Endothelial cell of umbilical vein (primary cell): ENCODE data around the gene HDAC7. TPM values are rescaled to one million over a fixed set of nuclear protein-coding genes. Genes with fewer than 3 reads are reported as not detected.
A peak's percentile ranks its signal among the peaks of the same experiment; 100 is the strongest.

Source experiments
- BruUV-seq: library from RNA; stranded (reverse); fragments of 400-500 nt; replicated peaks from 2 replicates; lab custom pipeline; 2021; lab: Mats Ljungman, UMichigan
- CTCF ChIA-PET: fragments of 300-600, 350-600 bp; sonication (Branson Sonifier 250); formaldehyde crosslinking; loops from one replicate; lab custom pipeline; 2021; ENCODE audit warnings: antibody characterized with exemption, inconsistent platforms; lab: Charles Lee
- POLR2A ChIA-PET: fragments of 300-600, 350-600 bp; sonication (Branson Sonifier 250); formaldehyde crosslinking; loops from one replicate; lab custom pipeline; 2021; ENCODE audit warnings: antibody characterized with exemption, inconsistent platforms; lab: Charles Lee
- DNase-seq: peaks from one replicate; pipeline ENCODE4 v3.0.0-alpha.2; 2011; ENCODE audit warnings: low read depth, low spot score
- FAIRE-seq: peaks from 2 replicates; lab custom pipeline; 2011; peaks lifted over from hg19 to GRCh38; lab: Jason Lieb, UNC
- H2AFZ ChIP-seq: 2 replicates; pipeline ENCODE4 v1.6.0; 2012; ENCODE audit warnings: low read depth, low read length, control low read depth, inconsistent platforms
- H3K27ac ChIP-seq: 2 replicates; pipeline ENCODE4 v1.5.1; 2011; ENCODE audit warnings: low read depth, mild to moderate bottlenecking, control low read depth, low read length, moderate library complexity; ENCODE audit not compliant: insufficient read depth
- H3K27me3 ChIP-seq, 2 experiments: 2 replicates each; pipeline versions ENCODE4 v1.6.0 to v1.6.1; 2011; ENCODE audit warnings: low read length in 2 of 2, mixed read lengths in 1 of 2; ENCODE audit not compliant: control insufficient read depth in 2 of 2, insufficient read depth in 2 of 2
- H3K36me3 ChIP-seq, 2 experiments: 2 replicates in 1 of 2; 3 replicates in 1 of 2; pipeline ENCODE4 v1.5.1; 2011; ENCODE audit warnings: low read length in 2 of 2, mild to moderate bottlenecking in 1 of 2, moderate library complexity in 1 of 2; ENCODE audit not compliant: control insufficient read depth in 2 of 2, insufficient read depth in 2 of 2; ENCODE audit errors: extremely low read depth in 1 of 2
- H3K4me1 ChIP-seq: 3 replicates; pipeline ENCODE4 v1.5.1; 2011; ENCODE audit warnings: mild to moderate bottlenecking, low read length; ENCODE audit not compliant: control insufficient read depth, insufficient read depth; ENCODE audit errors: extremely low read depth
- H3K4me2 ChIP-seq: 2 replicates; pipeline ENCODE4 v1.6.1; 2011; ENCODE audit warnings: low read length, control low read depth, mixed read lengths; ENCODE audit not compliant: insufficient read depth
- H3K4me3 ChIP-seq, 3 experiments: fragments of 200-600 bp in 1 of 3; sonication (generic), shearing (Covaris generic) in 1 of 3; replicated peaks in 1 of 3; 2 replicates each; pipeline ENCODE4 v1.5.1; 2011 to 2016; ENCODE audit warnings: control low read depth in 3 of 3, low read length in 3 of 3, mild to moderate bottlenecking in 2 of 3, inconsistent platforms in 1 of 3, low read depth in 1 of 3, moderate library complexity in 1 of 3; ENCODE audit not compliant: insufficient read depth in 1 of 3
- H3K79me2 ChIP-seq: 2 replicates; pipeline ENCODE4 v1.6.0; 2012; ENCODE audit warnings: low read length, inconsistent platforms; ENCODE audit not compliant: control insufficient read depth, insufficient read depth
- H3K9ac ChIP-seq: replicated peaks from 2 replicates; pipeline ENCODE3; 2011; ENCODE audit warnings: low read length, control low read depth; ENCODE audit not compliant: insufficient read depth; ENCODE audit errors: extremely low read depth
- H3K9me1 ChIP-seq: replicated peaks from 3 replicates; pipeline ENCODE4 v1.6.0; 2011; ENCODE audit warnings: mild to moderate bottlenecking, low read length; ENCODE audit not compliant: control insufficient read depth, insufficient read depth; ENCODE audit errors: extremely low read depth
- H3K9me3 ChIP-seq: replicated peaks from 2 replicates; pipeline ENCODE4 v1.5.1; 2012; ENCODE audit warnings: low read length, inconsistent platforms; ENCODE audit not compliant: control insufficient read depth, insufficient read depth
- H4K20me1 ChIP-seq: replicated peaks from 2 replicates; pipeline ENCODE3; 2011; ENCODE audit warnings: mild to moderate bottlenecking, low read length; ENCODE audit not compliant: control insufficient read depth, insufficient read depth; ENCODE audit errors: extremely low read depth
- EZH2 ChIP-seq: IDR thresholded peaks from 2 replicates; pipeline ENCODE4 v1.6.1; 2012; ENCODE audit warnings: borderline replicate concordance, low read depth, mild to moderate bottlenecking, moderate library complexity, low read length, inconsistent platforms; ENCODE audit not compliant: severe bottlenecking
- FOS ChIP-seq: IDR thresholded peaks from 2 replicates; pipeline ENCODE4 v1.6.1; 2011; ENCODE audit warnings: mild to moderate bottlenecking, low read length, moderate library complexity, borderline replicate concordance; ENCODE audit not compliant: insufficient read depth
- GATA2 ChIP-seq: IDR thresholded peaks from 2 replicates; pipeline ENCODE4 v1.7.0; 2011; ENCODE audit warnings: low read depth, mild to moderate bottlenecking, moderate library complexity, mixed read lengths, low read length; ENCODE audit not compliant: insufficient read length, insufficient read depth
- JUN ChIP-seq: IDR thresholded peaks from 2 replicates; pipeline ENCODE4 v1.6.1; 2011; ENCODE audit warnings: borderline replicate concordance, low read depth; ENCODE audit not compliant: insufficient read length, insufficient read depth
- MYC ChIP-seq: IDR thresholded peaks from one replicate; pipeline ENCODE4 v1.6.1; 2011; ENCODE audit warnings: mild to moderate bottlenecking, low read depth, low read length
- POLR2A ChIP-seq: IDR thresholded peaks from 2 replicates; pipeline ENCODE4 v1.6.1; 2012; ENCODE audit warnings: low read depth, mild to moderate bottlenecking, control low read depth, low read length
- POLR2AphosphoS5 ChIP-seq: IDR thresholded peaks from 2 replicates; pipeline ENCODE4 v1.6.1; 2012; ENCODE audit warnings: low read depth, mild to moderate bottlenecking, control low read depth, low read length, moderate library complexity; ENCODE audit not compliant: insufficient read depth
- dilution Hi-C: fragments of 300-500 bp; cut with MboI; formaldehyde crosslinking; loops from one replicate; pipeline ENCODE4 v1.15.0; 2019; ENCODE audit warnings: low sequenced_read_pairs; ENCODE audit not compliant: extremely low pct_ligation_motif_present
- intact Hi-C: fragments of 100-400 bp; cut with micrococcal nuclease; formaldehyde crosslinking; loops from one replicate; pipeline ENCODE4 v1.10.0; 2022
- polyA plus RNA-seq, 4 experiments: library from polyadenylated mRNA; depleted of rRNA in 3 of 4; stranded (reverse) in 3 of 4; unstranded in 1 of 4; fragments of >200 nt; gene quantifications; 2 replicates each; pipeline versions ENCODE4 v1.2.1 to v1.2.3, GENCODE V29; 2011 to 2012; ENCODE audit warnings: missing spikeins in 1 of 4
- total RNA-seq: library from RNA; stranded (reverse); gene quantifications from 2 replicates; pipeline ENCODE4 v1.2.3, GENCODE V29; 2021
- TF ChIP-seq, protein P1 (sequence below): IDR thresholded peaks from 2 replicates; pipeline ENCODE4 v1.6.1; 2011; ENCODE audit not compliant: insufficient read depth, insufficient read length
- TF ChIP-seq, protein P2 (sequence below), 2 donors: IDR thresholded peaks; 1 replicate in 1 of 2; 2 replicates in 1 of 2; pipeline ENCODE4 v1.5.1; 2011; ENCODE audit warnings: low read length in 2 of 2, mild to moderate bottlenecking in 2 of 2, moderate library complexity in 2 of 2, control low read depth in 1 of 2, inconsistent platforms in 1 of 2, low read depth in 1 of 2; ENCODE audit not compliant: insufficient read depth in 1 of 2; ENCODE audit errors: extremely low read depth in 1 of 2

HDAC7 gene
- total and polyA plus RNA-seq, 2 donors (not counting 3 experiments of a cell fraction or from before 2014, with no cell fraction given): 119 to 249 TPM

DNA sequence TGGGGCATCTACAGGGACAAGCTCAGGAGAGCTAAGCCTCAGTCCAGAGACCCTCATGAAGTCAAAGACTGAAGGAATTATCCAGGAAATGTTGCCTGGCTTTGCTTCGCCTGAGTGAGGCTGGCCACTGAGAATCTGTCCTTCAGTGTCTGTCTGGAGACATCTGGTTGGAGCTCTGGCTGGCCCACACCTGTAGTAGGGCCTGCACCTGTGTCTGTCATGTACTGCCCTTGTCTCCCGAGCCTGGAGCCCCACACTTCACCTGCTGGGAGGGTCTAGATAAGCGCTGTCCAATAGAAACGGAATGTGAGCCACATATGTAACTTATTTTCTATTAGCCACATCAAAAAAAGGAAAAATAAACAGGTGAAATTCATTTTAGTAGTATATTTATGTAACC, 9.9 kb upstream of the HDAC7 start:
- TF ChIP-seq FOS (no peak), MYC (no peak), GATA2 (no peak), POLR2A (no peak), EZH2 (no peak), JUN (no peak), POLR2AphosphoS5 (no peak)
- TF ChIP-seq, protein P1, sequence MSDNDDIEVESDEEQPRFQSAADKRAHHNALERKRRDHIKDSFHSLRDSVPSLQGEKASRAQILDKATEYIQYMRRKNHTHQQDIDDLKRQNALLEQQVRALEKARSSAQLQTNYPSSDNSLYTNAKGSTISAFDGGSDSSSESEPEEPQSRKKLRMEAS: no peak
- TF ChIP-seq, protein P2, sequence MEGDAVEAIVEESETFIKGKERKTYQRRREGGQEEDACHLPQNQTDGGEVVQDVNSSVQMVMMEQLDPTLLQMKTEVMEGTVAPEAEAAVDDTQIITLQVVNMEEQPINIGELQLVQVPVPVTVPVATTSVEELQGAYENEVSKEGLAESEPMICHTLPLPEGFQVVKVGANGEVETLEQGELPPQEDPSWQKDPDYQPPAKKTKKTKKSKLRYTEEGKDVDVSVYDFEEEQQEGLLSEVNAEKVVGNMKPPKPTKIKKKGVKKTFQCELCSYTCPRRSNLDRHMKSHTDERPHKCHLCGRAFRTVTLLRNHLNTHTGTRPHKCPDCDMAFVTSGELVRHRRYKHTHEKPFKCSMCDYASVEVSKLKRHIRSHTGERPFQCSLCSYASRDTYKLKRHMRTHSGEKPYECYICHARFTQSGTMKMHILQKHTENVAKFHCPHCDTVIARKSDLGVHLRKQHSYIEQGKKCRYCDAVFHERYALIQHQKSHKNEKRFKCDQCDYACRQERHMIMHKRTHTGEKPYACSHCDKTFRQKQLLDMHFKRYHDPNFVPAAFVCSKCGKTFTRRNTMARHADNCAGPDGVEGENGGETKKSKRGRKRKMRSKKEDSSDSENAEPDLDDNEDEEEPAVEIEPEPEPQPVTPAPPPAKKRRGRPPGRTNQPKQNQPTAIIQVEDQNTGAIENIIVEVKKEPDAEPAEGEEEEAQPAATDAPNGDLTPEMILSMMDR (IDR thresholded peaks at IDR 0.05; ENCODE audit: extremely low read depth in 1 of 2, insufficient read depth in 1 of 2, low read depth in 1 of 2, low read length in 2 of 2): no peak
- H3K4me2 ChIP-seq: no peak overlapping the region

More for the DNA sequence above, 9.9 kb upstream of the HDAC7 start:
- dilution Hi-C loops: no loop called here
- Histone ChIP-seq H3K4me3 (no peak overlapping the region), H3K9me3 (no peaks in the 10 kb centered on the region), H3K36me3 (no peaks in the 10 kb centered on the region), H4K20me1 (no peaks in the 10 kb centered on the region), H3K27ac (no peak overlapping the region), H3K27me3 (no peaks in the 10 kb centered on the region), H3K9ac (no peak overlapping the region), H3K9me1 (no peaks in the 10 kb centered on the region), H3K4me1 (peaks cover 10% of the 10 kb centered on the region), H2AFZ (peak overlapping the region; percentile 57), H3K79me2 (no peaks in the 10 kb centered on the region)
- intact Hi-C loops: loop anchor here (1.0 kb wide), 1 partner anchor 9 kb away; no protein-coding TSS in a partner anchor
- DNase-seq (no peak), FAIRE-seq (no peak)
- no TSS peak for BruUV-seq
- POLR2A ChIA-PET: interaction anchor here (1.2 kb wide), 1 partner anchor 9 kb away, joined by 3 read pairs; no protein-coding TSS in a partner anchor
- CTCF ChIA-PET: interaction anchor here (0.9 to 15.5 kb wide), 8 partner anchors 9 to 123 kb away, joined by 3 to 427 read pairs (median 6); partner anchors contain the start of genes HDAC7, RAPGEF3 and RPAP3
